DOHH2 (cell line): ENCODE results near the gene CEP44.

ENCODE experiments used
- H3F3A ChIP-seq: fragments of 200-600 bp; sonication (generic), shearing (Covaris generic); 2 replicates; pipeline ENCODE4 v1.6.0; 2016; ENCODE audit warnings: antibody characterized with exemption, mild to moderate bottlenecking; ENCODE audit not compliant: control insufficient read depth, insufficient read depth
- H3K27ac ChIP-seq: fragments of 200-600 bp; sonication (generic); 2 replicates; pipeline ENCODE4 v1.5.1; 2014; ENCODE audit warnings: low read depth, mild to moderate bottlenecking, low read length, moderate library complexity
- H3K27me3 ChIP-seq: fragments of 200-600 bp; sonication (generic); 2 replicates; pipeline ENCODE4 v1.6.1; 2014; ENCODE audit warnings: mild to moderate bottlenecking, low read length, mixed read lengths; ENCODE audit not compliant: control insufficient read depth
- H3K36me3 ChIP-seq: fragments of 200-600 bp; sonication (generic); 2 replicates; pipeline ENCODE4 v1.6.1; 2014; ENCODE audit warnings: mild to moderate bottlenecking, low read length, moderate library complexity, mixed read lengths; ENCODE audit not compliant: control insufficient read depth
- H3K4me1 ChIP-seq: fragments of 200-600 bp; sonication (generic); 2 replicates; pipeline ENCODE4 v1.6.1; 2014; ENCODE audit warnings: mild to moderate bottlenecking, low read length, mixed read lengths; ENCODE audit not compliant: control insufficient read depth
- H3K4me2 ChIP-seq: fragments of 200-600 bp; sonication (generic); 2 replicates; pipeline ENCODE4 v1.6.0; 2014; ENCODE audit warnings: mild to moderate bottlenecking, low read length, moderate library complexity
- H3K4me3 ChIP-seq: fragments of 200-600 bp; sonication (generic); 2 replicates; pipeline ENCODE4 v1.5.1; 2014; ENCODE audit warnings: mild to moderate bottlenecking, low read length, mixed read lengths
- H3K79me2 ChIP-seq: fragments of 200-600 bp; sonication (generic); 2 replicates; pipeline ENCODE4 v1.6.1; 2014; ENCODE audit warnings: mild to moderate bottlenecking, low read length, mixed read lengths; ENCODE audit not compliant: control insufficient read depth
- H3K9me2 ChIP-seq: fragments of 200-600 bp; sonication (generic); replicated peaks from 2 replicates; pipeline ENCODE4 v1.6.1; 2014; ENCODE audit warnings: mild to moderate bottlenecking, low read length, mixed read lengths; ENCODE audit not compliant: control insufficient read depth
- H3K9me3 ChIP-seq: fragments of 200-600 bp; sonication (generic); 2 replicates; pipeline ENCODE4 v1.6.1; 2014; ENCODE audit warnings: antibody characterized with exemption, low read length, mixed read lengths; ENCODE audit not compliant: control insufficient read depth, insufficient read depth
- H4K20me1 ChIP-seq: fragments of 200-600 bp; sonication (generic); 2 replicates; pipeline ENCODE4 v1.6.0; 2014; ENCODE audit warnings: low read depth, mild to moderate bottlenecking, antibody characterized with exemption, low read length, moderate library complexity; ENCODE audit not compliant: control insufficient read depth, insufficient read depth
- CTCF ChIP-seq: fragments of 200-600 bp; sonication (generic); IDR thresholded peaks from one replicate; pipeline ENCODE4 v1.5.1; 2014; ENCODE audit warnings: antibody characterized with exemption, mild to moderate bottlenecking, low read depth, low read length; ENCODE audit not compliant: poor library complexity, severe bottlenecking
- EZH2phosphoT487 ChIP-seq: fragments of 200-600 bp; sonication (generic); IDR thresholded peaks from 2 replicates; pipeline ENCODE4 v1.6.1; 2017; ENCODE audit warnings: borderline replicate concordance, mild to moderate bottlenecking, antibody characterized with exemption, low read length, moderate library complexity, mixed read lengths

The CEP44 gene, protein sequence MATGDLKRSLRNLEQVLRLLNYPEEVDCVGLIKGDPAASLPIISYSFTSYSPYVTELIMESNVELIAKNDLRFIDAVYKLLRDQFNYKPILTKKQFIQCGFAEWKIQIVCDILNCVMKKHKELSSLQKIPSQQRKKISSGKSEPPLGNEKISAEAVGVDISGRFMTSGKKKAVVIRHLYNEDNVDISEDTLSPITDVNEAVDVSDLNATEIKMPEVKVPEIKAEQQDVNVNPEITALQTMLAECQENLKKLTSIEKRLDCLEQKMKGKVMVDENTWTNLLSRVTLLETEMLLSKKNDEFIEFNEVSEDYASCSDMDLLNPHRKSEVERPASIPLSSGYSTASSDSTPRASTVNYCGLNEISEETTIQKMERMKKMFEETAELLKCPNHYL

GRCh38 chr4:174283507-174284471 lies at the start of gene CEP44, which contains the start of gene FBXO8:
TSS of gene CEP44 (plus strand) at chr4:174283911. CDS start at chr4:174299122, 15,211 bp downstream.
TSS of gene FBXO8 (minus strand) at chr4:174283667. CDS start at chr4:174263092, 20,575 bp downstream.
- Histone ChIP-seq H3K27ac (peak within 1 kb of the TSS; percentile 85), H3K79me2 (peaks cover 89% of the 10 kb centered on the region), H3K9me2 (no peaks in the 10 kb centered on the region), H3K4me3 (peak within 1 kb of the TSS; percentile 96), H3K36me3 (peaks cover 13% of the 10 kb centered on the region), H3K4me2 (peak within 1 kb of the TSS; percentile 75), H4K20me1 (no peaks in the 10 kb centered on the region), H3K27me3 (no peaks in the 10 kb centered on the region), H3K9me3 (peaks cover 5% of the 10 kb centered on the region; the same call in 1 of the 2 replicates), H3F3A (peaks cover 3% of the 10 kb centered on the region; the same call in 1 of the 2 replicates), H3K4me1 (peaks cover 23% of the 10 kb centered on the region)
- TF ChIP-seq EZH2phosphoT487 (no peak), CTCF (no peak)

GRCh38 chr4:174236359-174236758 lies 47.4 kb upstream of the CEP44 start:
- no peaks in the 10 kb centered on the region for H3K79me2 ChIP-seq
- no peaks in the 10 kb centered on the region for H3K27me3 ChIP-seq
- no peak overlapping the region for H3K4me3 ChIP-seq
- no peaks in the 10 kb centered on the region for H3K9me2 ChIP-seq
- no peak for TF ChIP-seq CTCF
- TF ChIP-seq EZH2phosphoT487, result no peak
- H3K4me2 ChIP-seq, result no peak overlapping the region
- H3K9me3 ChIP-seq, result no peaks in the 10 kb centered on the region
- H3F3A ChIP-seq, result no peaks in the 10 kb centered on the region
- H4K20me1 ChIP-seq, result no peaks in the 10 kb centered on the region
- no peak overlapping the region for H3K27ac ChIP-seq
- H3K36me3 ChIP-seq, result no peaks in the 10 kb centered on the region; the same call in 1 of the 2 replicates
- peaks cover 5% of the 10 kb centered on the region; the same call in 1 of the 2 replicates for H3K4me1 ChIP-seq

GRCh38 chr4:174241162-174241561 lies 42.5 kb upstream of the CEP44 start:
- no peaks in the 10 kb centered on the region; the same call in 1 of the 2 replicates for H3K36me3 ChIP-seq
- no peaks in the 10 kb centered on the region for H3K79me2 ChIP-seq
- TF ChIP-seq EZH2phosphoT487, result no peak
- TF ChIP-seq CTCF, result no peak
- peaks cover 5% of the 10 kb centered on the region; the same call in 1 of the 2 replicates for H3K4me1 ChIP-seq
- no peaks in the 10 kb centered on the region for H3K9me2 ChIP-seq
- H4K20me1 ChIP-seq, result no peaks in the 10 kb centered on the region
- no peaks in the 10 kb centered on the region for H3K27me3 ChIP-seq
- H3K27ac ChIP-seq, result no peak overlapping the region
- H3K4me2 ChIP-seq, result no peak overlapping the region
- no peak overlapping the region for H3K4me3 ChIP-seq
- H3K9me3 ChIP-seq, result no peaks in the 10 kb centered on the region
- no peaks in the 10 kb centered on the region for H3F3A ChIP-seq
